GM18499 (cell line): Measurements from ENCODE around the gene PTPN7.
"Not testable (repeated sequence)": the region's sequence is repeated elsewhere in the genome, so short reads cannot be mapped to it uniquely, and the experiment has no call there.

Experiments
- ATAC-seq: cut with Tn5 transposase; IDR thresholded peaks from one replicate; pipeline ENCODE4 v1.9.1; 2021; ENCODE audit warnings: moderate number of reproducible peaks; ENCODE audit not compliant: insufficient read depth, unreplicated experiment

PTPN7 gene

DNA sequence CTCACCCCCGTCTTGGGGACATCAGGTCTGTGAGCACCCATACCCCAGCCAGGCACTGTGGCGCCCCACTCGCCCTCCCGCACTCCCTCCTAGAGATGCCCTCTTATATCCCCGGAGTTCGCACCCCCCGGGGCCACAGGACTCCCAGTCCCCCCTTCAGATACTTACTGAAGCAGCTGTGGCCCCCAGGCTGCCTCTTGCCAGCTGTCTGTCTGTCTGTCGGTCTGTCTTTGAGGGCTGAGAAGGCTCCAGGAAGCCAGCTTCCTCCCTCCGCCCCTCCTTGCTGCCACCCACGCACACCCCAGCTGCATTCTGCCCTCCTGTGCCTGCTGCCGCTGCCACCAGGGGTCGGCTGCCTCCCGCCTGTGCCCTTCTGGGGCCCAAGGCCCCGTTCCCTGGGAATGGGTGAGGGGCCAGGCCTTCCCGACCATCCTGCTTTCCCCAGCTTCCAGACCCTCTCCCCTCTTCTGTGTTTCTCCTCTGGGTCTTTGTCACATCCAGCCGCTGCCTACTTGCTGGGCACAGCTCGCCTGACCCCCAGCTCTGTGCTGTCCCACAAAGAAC lies at the start of gene PTPN7:
TSS of gene PTPN7 (minus strand) at position 226 of the 564 bp plus-strand sequence. CDS start 1,200 bp downstream, outside the sequence.
- ATAC-seq = no peak

DNA sequence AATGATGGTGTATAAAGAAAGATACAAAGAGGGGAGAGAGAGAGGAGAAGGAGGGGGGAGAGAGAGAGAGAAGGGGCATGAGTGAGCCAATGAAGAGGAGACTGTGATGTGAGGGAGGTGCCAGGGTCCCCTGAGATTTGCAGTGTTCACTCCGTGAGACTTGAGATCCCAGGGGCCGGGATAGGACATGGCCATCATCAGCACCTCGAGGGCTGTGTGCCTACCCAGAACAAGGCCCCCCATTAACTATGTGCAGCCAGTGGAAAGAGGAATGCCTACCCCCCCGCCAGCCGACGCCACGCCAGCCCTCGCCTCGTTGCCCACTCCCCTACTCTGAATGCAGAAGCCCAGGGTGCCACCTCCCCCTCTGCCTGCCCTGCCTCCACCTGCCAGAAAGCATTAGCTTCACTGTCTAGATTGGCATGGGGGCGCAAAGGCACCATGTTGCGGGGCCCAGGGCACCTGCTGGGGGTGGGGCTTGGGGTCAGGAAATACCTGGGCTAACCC lies 48.0 kb upstream of the PTPN7 start:
- ATAC-seq = no peak

GRCh38 chr1:202207292-202207691 lies 46.9 kb upstream of the PTPN7 start:
- ATAC-seq = no peak

DNA sequence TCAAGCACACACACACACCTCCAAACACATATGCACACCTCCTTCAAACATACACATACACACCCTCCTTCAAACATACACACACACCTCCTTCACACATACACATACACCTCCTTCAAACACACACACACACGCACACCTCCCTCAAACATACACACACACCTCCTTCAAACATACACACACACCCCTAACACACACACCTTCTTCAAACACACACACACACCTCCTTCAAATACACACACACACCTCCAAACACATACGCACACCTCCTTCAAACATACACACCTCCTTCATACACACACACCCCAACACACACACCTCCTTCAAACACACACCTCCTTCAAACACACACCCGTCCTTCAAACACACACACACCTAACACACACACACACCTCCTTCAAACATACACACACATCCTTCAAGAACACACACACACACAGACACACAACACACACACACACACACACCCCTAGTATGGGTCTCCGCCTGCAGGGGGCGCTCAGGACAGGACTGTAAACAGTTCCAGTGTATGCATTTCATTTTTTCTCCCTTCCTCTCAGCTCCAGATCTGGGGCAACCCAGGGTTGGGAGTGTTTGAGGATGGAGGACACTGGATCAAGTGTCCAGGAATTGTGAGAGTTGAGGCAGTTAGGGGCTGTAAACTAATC lies 45.3 kb upstream of the PTPN7 start:
- ATAC-seq = no peak

- ATAC-seq = no peak
Measured at GRCh38 chr1:202204065-202204464, 43.7 kb upstream of the PTPN7 start.

DNA sequence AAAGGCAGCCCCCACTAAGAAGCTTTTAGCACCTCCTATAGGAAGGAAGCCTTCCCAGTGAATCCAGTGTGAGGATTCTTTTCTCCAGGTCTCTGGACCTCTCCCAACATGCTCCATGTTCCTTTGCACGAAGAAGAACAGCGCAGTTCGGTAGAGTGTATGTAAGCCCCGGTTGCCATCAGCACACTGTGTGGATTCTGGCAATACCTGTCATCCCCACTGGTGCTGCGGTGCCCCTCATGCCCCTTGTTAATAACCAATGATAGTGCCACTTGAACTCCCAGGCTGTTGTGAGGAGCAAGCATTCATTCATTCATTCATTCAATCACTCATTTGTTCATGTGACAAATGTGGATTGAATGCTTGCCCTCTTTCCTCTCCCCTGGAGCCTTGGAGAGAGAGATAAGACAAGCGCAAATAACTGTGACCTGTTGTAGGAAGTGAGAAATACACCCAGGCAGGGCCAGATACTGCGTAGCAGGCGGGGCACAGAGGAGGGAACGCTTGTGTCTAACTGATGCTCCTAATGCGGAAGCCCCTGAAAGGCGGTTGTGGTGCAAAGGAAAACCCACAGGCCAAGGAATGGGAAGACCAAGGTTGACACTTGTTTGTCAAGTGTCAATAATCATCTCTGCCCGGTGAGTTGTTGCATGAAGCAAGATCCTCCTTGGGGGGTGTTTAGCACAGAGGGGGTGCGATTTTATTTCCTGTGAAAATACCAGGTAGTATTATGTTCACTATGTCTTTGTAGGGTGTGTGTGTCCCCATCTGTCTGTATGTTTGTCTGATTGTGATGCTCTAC lies 43.0 kb upstream of the PTPN7 start:
- ATAC-seq = no peak

DNA sequence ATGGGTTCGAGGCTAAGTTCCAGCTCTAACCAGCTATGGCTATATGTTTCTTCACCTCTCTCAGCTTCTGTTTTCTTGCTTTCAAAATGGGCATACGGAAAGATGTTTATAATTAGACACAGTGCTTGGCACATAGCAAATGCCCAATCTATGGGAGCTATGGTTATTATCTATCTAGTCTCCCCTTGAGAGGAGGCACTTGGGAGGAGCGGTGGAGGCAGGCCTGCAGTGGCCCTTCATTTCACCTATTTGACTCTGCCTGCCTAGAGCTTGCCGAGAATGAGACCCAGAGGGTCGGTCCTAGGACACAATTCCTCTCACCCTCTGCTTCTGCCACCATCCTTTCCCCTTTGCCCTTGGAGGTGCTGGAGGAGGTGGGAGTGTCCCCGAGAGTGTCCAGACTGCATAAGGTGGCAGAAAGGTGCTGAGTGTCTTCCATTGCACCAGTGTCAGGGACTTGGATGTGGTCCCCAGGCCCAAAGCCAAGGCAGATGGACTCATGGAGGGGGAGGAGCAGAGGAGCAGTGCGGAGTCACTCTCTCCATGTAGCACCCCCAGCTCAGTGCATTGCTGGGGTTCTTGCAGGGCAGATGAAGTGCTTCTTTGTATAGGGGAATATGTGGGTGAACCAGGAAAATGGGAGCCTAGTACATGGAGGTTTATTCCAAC lies 42.2 kb upstream of the PTPN7 start:
- no peak for ATAC-seq

GRCh38 chr1:202201971-202202370 lies 41.6 kb upstream of the PTPN7 start:
- no peak for ATAC-seq

DNA sequence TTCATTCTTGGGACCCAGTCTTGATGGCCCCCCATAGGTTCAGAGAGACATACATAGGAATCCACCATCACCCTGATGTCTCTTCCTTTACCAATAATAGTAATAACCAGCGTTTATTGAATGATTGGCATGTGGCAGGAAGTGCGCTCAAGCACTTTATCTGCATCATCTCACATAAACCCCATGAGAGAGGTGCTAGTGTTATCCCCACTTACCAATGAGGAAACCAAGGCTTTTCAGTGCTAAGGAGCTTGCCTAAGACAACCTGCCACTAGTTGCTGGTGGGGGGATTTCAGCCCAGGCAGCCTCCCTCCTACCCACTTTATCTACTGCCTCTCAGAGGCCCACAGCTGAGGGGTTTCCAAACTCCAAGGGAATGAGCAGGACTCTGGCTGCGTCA lies 40.9 kb upstream of the PTPN7 start:
- no peak for ATAC-seq

DNA sequence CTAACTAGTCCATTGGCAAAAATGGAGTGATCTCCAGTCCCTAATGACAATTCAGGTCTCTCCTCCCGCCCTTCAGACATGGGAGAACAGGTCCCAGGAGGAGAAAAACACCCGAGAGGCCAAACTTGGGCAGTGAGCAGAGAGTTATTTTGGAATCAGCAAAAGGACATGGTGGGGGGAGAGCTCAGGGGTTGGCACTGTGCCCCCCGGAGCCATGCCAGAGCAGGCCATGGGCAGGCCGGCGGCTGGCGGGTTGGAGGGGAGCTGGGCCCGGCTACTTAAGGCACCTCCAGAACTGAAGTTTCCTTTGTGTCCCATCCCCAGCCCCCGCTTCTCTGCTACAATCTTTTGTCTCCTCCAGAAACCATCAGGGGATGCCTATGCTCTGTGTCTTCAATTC lies 40.3 kb upstream of the PTPN7 start:
- ATAC-seq = no peak

GRCh38 chr1:202200112-202200548 lies 39.7 kb upstream of the PTPN7 start:
- ATAC-seq = no peak

DNA sequence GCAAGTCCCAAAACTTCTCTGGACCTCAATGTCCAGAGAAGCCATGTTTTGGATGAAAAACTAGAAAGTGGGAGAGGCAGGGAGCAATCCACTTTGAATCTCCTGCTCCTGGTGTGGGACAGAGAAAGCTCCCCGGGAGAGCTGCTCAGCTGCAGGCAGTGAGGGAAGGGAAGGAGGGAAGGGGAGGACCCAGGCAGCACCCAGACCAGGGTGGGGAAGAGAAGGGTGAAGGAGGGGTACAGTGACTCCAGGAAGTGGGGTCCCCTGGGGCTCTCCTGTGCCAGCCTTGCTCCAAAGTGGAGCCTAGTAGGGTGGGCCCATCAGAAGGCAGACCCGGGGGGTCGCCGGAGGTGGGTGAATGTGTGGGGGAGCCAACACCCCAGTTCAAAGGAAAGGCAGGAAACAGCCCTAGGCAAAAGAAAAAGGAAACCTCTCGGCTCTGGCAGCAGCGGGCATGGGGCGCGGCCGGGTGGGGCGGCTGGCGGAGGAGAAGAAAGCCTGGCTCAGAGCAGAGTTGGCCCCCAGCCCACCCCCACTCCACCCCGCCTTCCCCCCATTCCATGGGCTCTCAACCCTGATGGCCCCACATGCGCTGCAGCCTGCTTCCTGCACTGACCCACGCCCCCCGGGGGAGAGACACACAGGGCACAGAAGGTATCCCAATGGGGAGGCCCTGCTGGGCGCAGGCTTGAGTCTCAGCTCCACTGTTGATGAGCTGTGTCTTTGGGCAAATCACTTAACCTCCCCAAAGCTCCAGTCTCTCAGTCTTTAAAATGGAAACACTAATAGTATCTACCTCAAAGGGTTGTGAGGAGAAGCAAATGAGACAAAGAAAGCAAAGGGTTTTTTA lies 38.9 kb upstream of the PTPN7 start:
- no peak for ATAC-seq

DNA sequence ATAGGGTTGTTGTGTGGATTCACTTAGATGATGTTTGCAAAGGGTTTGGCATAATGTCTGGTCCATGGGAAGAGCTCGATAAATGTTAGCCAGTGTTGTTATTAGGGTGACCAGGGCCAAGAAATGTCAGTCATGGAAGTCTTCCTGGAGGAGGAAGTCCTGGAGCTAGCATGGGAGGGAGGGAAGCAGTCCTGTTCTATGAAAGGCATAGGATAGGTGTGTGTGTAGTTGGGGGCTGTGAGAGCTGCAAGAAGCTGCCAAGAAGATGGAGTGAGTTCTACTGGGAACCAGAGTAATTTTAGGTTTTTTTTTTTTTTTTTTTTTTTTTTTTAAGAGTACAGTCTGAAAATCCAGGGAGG lies 37.9 kb upstream of the PTPN7 start:
- no peak for ATAC-seq

DNA sequence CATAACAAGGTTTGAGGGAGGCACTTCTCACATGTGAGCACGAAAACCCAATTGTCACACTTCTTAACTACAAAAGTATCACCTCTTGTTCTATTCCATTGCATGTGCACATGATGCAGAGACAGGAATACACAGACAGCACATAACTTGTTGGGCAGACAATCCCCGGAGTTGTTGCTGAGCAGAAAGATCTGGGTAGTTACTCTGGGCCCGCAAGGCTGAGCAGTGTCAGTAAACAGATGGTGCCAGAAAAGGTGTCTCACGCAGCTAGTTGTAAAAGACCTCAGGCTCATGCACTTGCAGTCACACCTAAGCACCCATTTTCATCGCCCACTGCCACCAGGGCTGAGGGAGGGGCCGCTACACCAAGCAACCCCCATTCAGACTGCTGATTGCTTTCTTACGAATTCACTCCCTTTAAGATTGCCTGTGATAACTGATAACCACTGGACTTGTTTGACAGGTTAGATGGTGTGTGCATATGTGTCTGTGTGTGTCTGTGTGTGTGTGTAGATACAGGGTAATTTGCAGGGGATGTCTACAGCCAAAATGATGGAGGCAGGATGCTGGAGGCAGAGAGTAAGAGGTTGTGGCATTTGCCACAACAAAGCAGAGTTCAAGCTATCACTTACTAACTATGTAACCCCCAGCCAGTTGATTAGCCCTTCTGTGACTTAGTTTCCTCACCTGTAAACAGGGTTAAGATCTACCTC lies 37.4 kb upstream of the PTPN7 start:
- no peak for ATAC-seq

- no peak for ATAC-seq
Measured at GRCh38 chr1:202194328-202194648, 33.9 kb upstream of the PTPN7 start.

DNA sequence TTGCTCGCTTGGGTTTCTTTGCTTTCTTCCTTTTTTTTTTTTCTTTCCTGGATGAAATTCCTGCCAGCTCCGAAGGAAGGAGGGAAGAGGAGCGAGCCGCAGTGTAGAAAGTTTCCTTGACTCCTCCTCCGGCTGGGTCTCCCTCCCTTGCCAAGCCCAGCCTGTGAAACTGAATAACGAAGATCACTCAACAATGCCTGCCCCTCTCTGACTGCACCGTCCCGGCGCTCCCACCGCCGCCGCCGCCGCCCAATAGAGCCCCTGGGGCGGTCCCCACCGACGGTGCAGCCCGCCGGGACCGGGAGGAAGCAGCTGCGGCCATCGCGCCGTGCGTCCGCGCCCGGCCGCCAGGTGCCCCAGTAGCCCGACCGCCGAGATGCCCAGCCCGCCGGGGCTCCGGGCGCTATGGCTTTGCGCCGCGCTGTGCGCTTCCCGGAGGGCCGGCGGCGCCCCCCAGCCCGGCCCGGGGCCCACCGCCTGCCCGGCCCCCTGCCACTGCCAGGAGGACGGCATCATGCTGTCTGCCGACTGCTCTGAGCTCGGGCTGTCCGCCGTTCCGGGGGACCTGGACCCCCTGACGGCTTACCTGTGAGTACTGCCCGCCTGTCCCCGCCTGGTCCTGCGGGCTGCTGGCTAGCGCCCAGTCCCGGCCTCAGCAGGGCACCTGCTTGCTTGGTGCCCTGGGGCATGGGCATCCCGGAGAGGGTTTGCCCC lies 33.4 kb upstream of the PTPN7 start, which contains the start of gene LGR6:
TSS of gene LGR6 (plus strand) at position 186 of the 714 bp plus-strand sequence. CDS start at position 377, 191 bp downstream.
- no peak for ATAC-seq

- no peak for ATAC-seq
Measured at GRCh38 chr1:202192770-202193613, 32.6 kb upstream of the PTPN7 start.

- ATAC-seq = not testable (repeated sequence)
Measured at GRCh38 chr1:202191391-202191790, 31.0 kb upstream of the PTPN7 start.
